Keratinocyte (primary cell): ENCODE results near the gene DTNBP1.

Experiments used
- EZH2 ChIP-seq: IDR thresholded peaks from one replicate; pipeline ENCODE4 v1.6.1; 2012; ENCODE audit warnings: inconsistent platforms, mild to moderate bottlenecking, low read length, moderate library complexity
- TF ChIP-seq, protein P1 (sequence below), 3 experiments: IDR thresholded peaks in 1 of 3; conservative IDR thresholded peaks in 1 of 3; optimal IDR thresholded peaks in 1 of 3; 2 replicates in 2 of 3; 3 replicates in 1 of 3; pipeline versions ENCODE3 to v1.5.1; 2011; ENCODE audit warnings: low read length in 3 of 3, mild to moderate bottlenecking in 3 of 3, moderate library complexity in 2 of 3, control low read depth in 1 of 3, inconsistent platforms in 1 of 3; ENCODE audit not compliant: insufficient read depth in 2 of 3; ENCODE audit errors: extremely low read depth in 1 of 3

DNA sequence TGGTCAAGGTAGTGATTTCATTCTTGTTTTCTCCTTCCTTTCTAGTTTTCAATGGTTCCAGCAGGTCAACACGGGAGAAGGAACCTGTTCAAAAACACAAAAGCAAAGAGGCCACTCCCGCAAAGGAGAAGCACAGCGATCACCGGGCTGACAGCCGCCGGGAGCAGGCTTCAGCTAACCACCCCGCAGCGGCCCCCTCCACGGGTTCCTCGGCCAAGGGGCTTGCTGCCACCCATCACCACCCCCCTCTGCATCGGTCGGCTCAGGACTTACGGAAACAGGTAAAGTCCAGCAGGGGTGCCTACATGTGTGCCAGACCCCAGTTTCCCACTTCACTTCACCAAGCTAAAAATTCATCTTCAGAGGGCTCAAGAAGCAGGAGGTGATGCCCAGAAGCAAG is 175.6 kb downstream of the DTNBP1 start:
- TF ChIP-seq, protein P1, sequence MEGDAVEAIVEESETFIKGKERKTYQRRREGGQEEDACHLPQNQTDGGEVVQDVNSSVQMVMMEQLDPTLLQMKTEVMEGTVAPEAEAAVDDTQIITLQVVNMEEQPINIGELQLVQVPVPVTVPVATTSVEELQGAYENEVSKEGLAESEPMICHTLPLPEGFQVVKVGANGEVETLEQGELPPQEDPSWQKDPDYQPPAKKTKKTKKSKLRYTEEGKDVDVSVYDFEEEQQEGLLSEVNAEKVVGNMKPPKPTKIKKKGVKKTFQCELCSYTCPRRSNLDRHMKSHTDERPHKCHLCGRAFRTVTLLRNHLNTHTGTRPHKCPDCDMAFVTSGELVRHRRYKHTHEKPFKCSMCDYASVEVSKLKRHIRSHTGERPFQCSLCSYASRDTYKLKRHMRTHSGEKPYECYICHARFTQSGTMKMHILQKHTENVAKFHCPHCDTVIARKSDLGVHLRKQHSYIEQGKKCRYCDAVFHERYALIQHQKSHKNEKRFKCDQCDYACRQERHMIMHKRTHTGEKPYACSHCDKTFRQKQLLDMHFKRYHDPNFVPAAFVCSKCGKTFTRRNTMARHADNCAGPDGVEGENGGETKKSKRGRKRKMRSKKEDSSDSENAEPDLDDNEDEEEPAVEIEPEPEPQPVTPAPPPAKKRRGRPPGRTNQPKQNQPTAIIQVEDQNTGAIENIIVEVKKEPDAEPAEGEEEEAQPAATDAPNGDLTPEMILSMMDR (optimal IDR thresholded peaks at IDR 0.05 in 1 of 3, IDR thresholded peaks at IDR 0.05 in 1 of 3, conservative IDR thresholded peaks at IDR 0.05 in 1 of 3; ENCODE audit: extremely low read depth in 1 of 3, insufficient read depth in 2 of 3, low read length in 3 of 3), result no peak
- TF ChIP-seq EZH2, result no peak
